ENCODE measurements around the gene NPLOC4.
"Not testable (repeated sequence)": the region's sequence is repeated elsewhere in the genome, so short reads cannot be mapped to it uniquely, and the experiment has no call there.

NPLOC4 gene

DNA sequence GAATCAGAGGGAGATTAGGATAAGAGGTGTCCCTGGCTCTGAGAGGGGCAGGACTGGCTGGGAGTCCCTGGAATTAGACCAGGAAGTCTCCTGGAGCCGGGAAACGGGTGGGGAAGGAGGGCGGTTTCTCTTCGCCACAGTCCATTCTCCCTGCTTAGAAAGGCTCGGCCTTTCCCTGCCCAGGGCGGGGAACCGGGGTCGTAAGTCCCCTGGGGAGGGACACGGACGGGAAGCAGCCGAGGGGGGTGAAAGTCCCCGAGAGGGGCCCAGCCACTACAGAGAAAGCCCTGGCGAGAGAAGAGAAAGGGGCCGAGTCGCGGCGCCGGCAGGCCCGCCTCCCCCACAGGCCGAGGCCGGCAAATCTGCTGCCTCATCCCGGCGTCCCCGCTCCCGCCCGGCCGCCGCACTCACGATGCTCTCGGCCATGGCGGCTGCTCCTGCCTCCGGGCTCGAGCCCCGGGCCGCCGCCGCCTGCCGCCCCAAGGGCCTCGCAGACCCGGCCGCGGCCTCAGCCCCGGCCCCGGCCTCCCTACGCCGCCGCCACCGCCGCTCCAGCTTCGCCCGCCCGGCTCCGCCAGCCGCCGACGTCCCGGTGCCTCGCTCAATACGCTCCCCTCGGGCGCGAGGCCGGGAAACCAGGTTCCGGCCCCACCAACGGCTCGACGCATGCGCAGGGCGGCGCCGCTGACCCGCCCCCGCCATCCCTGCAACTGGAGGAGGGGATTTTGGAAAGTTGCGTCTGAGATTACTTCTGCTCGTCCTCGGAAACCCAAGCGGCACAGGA lies at the start of gene NPLOC4, which contains the start of gene TSPAN10:
Gene NPLOC4, minus strand, starts transcription at position 608 of the 784 bp plus-strand sequence. Its CDS starts 182 bp downstream, at position 426.
Gene TSPAN10, plus strand, starts transcription at position 692 of the 784 bp plus-strand sequence. CDS start 5,217 bp downstream, outside the sequence.
- peak; percentile 90 for DNase-seq (ENCODE audit: low read depth)

DNA sequence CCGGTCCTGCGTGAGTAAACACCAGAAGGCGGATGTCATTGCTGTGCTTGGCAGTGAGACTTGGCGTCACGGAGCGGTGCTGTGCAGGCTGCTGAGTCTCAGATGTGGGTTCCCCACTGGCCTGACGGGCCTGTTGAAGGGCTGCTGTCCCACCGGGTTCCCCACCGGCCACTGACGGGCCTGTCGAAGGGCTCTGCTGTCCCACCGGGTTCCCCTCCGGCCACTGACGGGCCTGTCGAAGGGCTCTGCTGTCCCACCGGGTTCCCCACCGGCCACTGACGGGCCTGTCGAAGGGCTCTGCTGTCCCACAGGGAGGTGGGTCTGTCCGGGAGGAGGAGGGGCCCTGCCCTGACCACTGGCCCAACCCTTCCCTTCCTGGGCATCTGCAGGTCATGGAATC lies 49.7 kb upstream of the NPLOC4 start:
- no peak for DNase-seq (ENCODE audit: low read depth)

DNA sequence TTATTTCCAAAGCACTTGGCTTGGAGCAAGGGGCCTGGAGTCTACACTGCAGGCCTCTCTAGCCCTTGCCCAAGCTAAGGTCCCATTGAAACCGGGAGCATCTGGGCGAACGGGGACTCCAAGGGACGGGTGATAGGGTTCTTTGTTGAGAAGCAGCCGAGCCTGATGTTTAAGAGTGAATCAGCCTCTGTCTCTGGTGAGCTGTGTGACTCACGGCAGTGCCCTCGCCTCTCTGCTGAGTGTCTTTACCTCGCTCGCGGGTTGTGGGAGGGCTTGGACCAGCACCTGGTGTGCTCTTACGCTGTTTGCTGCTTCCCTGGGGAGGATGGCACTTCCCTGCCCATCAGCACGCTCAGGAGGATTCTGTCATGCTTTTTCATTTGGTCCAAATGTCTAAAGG lies 48.2 kb upstream of the NPLOC4 start:
- DNase-seq (ENCODE audit: low read depth): peak; percentile 56

DNA sequence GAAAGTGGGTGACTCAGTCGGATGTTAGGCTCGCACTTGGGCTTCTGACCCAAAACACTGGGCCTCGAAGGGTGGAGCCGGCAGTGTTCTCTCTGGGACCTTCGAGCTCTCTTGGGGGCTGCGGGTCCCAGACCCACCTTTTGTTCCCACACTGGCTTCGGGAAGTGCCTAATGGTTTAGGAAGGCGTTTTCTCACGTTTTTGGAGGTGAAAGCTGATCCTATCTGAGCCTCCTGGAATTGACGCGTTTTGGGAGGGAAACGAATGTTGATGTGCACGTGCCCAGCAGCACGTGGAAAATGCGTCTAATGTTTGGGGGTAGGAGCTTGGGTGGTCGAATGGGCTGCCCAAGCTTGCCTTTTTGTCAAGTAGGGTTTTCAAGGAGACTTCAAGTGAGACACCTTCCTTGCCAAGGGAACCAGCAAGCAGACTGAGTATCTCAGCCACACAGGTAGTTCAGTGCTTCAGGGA lies 47.6 kb upstream of the NPLOC4 start:
- DNase-seq (ENCODE audit: low read depth): no peak

DNA sequence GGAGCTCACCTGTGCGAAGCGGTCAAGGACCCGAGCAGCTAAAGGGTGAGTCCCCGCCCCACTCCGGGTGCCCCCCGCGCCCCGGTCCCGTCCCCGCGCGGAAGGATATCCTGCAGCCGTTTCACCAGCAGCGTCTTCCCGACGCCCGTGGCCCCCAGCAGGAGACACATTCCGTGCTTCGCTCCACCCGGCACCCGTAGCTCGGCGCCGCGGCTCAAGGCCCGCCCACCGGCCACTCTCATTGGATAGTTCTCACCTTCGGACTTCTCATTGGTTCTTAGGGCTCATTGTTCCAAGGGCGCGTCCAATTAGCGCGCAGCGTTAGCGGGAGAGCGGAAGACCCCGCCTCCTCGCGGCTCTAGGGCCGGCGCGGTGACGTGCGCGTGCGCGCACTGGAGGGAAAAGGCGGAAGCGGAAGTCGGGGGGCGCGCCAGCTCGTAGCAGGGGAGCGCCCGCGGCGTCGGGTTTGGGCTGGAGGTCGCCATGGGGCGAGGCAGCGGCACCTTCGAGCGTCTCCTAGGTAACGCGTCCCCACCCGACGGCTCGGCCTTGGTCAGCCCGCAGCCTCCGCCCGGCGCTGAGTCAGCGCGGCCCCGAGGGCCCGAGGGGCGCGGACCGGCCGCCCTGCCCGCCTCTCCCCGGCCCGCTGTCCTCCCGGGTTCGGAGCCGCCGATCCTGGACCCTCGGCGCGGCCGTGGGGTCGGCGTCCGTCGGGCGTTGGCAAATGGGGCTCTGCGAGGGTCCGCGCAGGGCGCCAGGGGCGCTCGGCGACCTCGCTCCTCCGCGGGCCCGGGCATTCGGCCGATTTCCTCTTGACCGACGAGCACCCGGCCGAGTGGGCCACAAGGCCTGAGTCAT lies 46.9 kb upstream of the NPLOC4 start, which contains the start of the genes ARL16 and HGS:
Gene ARL16, minus strand, starts transcription at position 214 of the 858 bp plus-strand sequence. Its CDS starts 44 bp downstream, at position 170.
Gene HGS, plus strand, starts transcription at position 428 of the 858 bp plus-strand sequence. Its CDS starts 56 bp downstream, at position 484.
- peak; percentile 98 for DNase-seq (ENCODE audit: low read depth)

DNA sequence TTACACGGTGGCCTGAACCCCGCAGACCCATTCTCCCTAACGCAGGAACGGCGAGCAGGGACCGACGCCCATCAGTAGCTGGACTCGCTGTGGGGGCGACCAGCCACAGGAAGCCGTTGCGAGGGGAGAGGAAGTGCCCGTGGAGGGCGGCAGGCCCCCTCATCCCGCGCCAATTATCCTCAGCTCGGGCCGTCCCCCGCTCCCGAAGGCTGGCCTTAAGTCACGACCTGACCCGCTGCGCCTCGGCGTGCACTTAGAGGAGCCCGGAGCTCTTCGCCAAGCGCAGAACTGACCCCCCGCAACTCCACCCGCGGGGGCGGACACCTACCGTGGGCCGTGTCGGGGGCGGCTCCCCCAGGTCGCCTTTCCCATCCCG lies 46.3 kb upstream of the NPLOC4 start:
- DNase-seq (ENCODE audit: low read depth): no peak

DNA sequence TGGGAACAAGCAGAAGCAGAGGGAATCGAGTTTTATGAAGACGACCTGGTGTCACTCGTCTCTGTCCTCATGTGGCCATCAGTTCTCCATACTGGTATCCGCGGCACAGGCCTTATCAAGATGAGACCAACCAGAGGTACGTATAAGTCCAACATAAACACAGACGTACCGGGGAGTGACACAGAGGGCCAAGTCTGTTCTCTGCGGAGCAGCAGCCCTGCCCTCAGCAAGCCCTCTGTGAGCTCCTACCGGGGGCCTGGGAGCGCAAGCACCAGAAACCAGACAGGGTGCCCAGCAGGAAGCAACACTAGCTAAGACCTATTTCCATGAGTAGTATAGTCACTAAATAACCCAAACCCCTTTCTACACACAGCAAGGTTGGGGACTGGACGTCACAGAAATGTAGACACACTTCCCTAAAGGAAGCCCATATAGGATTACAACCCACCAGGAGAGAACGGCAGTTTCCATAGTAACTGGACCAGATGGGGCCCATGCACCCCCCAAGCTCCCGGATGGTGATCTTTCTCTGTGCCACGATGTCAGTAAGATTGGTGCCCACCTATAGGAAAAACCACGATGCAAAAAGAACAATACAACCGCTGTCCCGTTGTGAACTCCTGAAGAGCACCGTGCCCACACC lies 45.8 kb upstream of the NPLOC4 start:
- DNase-seq (ENCODE audit: low read depth): no peak

DNA sequence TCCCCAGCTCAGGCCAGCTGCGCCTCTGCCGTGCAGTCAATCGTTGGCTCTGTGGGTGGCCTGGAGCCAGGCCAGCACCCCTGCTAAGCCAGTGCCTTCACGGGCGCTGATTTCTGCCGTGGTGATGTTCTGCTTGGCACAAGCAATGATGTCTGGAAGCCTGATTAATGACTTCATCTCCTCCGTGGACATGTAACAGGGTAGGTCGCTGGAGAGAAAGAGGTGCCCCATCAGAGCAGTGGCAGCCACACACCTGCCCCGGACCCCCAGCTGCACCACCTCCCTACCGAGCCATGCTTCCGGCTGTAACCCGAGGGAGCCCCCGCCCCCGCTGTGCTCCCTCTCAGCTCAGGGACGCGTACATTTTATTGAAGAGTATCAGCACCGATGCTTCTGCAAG lies 44.8 kb upstream of the NPLOC4 start:
- DNase-seq (ENCODE audit: low read depth): no peak

DNA sequence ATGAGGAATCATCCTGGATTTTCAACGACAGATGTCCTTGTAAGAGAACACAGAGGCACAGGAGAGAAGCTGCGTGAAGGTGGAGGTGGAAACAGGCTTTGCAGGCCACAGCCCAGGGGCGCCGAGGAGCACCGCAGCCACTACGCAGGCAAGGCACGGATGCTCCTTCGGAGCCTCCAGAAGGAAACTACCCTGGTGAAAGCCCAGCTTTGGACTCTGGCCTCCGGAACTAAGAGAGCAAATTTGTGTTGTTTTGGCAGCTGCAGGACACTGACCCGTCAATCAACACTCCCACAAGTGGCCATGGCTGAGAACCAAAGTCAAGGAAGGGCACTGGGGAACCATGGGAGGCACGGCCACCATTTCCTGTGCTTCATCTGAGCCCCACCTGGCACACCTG lies 43.2 kb upstream of the NPLOC4 start:
- no peak for DNase-seq (ENCODE audit: low read depth)

DNA sequence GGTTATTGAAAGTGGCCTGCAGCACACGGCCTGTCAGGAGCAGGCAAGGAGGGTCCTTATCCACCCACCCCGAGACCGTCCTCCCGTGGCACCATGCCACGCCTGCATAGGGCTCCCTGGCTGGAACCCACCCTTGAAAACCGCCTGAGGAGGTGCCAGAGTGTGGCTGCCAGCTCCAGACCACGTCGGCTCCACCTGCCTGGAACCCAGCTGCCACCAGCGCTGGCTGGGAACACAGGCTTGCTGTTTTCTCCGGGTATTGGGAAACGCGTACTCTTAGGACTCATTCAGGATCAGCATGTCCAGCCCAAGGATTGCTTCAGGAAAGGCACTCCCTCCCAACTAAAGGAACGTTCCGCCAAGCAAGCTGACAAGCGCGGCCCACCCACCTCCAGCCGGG lies 40.0 kb upstream of the NPLOC4 start:
- no peak for DNase-seq (ENCODE audit: low read depth)

DNA sequence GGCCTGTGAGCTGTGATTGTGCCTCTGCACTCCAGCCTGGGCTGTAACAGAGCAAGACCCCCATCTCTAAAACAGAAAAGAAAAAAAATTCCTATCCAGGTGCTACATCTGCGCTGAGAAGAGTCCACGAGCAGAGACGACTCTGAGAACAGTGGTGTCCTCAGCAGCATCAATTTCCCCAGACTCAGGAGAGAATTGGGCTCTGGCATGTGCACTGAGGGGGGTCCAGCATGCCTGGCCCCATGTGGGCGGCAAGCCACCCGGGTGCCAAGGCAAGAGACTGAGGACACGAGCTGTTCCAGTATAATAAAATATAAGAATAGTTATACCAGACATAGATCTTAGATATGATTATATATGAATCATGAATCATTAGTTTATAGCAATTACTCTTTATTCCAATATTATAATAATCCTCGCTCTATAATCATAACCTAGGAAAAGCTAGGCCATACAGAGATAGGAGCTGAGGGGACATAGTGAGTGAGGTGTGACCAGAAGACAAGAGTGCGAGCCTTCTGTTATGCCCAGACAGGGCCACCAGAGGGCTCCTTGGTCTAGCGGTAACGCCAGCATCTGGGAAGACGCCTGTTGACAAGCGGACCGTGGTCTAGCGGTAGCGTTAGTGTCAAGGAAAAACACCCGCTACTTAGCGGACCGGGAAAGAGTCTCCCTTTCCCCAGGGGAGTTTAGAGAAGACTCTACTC lies 38.8 kb upstream of the NPLOC4 start:
- not testable (repeated sequence) for DNase-seq (ENCODE audit: low read depth)

DNA sequence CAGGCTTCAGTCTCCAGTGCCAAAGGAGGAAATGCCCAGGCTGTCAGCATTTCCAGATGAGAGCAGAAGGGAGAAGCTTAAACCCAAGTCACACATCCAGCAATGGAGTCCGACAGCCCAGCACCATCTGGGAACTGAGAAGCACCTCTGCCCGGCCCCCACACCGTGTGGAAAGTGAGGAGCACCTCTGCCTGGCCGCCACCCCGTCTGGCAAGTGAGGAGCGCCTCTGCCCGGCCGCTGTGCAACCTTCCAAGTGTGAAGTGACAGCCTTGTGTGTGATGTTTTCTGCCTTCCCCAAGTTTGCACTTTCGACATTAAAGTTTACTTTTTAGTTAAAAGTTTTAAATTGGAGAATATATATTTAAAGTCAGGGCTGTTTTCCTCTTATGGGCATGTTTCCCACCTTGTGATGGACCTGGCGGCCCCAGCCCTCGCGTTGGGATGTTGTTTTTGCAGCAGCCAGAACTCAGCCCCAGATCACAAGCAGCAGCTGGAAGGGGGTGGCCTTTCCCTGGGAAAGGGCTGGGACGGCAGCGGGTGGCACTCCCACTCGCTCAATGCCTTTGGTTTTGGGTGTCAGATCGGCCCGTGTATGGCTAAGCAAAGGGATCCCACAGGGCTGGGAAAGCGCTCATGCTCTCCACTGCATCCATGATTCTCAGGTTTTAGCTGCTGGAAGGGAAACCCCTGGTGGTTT lies 36.8 kb upstream of the NPLOC4 start:
- DNase-seq (ENCODE audit: low read depth): no peak

DNA sequence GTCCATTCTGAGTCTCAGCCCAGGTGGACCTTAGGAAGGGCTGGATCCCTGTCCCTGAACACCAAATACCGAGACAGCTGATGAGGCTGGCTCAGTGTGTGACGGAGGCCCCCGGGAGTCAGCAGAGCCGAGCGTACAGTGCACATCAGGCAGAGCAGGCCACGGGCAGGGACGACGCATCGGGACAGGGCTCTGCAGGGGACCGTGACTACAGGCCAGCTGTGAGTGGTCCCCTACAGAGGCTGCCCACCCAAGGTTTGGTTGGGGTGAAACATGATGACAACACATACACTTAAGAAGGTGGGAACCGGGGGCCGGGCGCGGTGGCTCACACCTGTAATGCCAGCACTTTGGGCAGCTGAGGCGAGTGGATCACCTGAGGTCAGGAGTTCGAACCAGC lies 36.0 kb upstream of the NPLOC4 start:
- no peak for DNase-seq (ENCODE audit: low read depth)

DNA sequence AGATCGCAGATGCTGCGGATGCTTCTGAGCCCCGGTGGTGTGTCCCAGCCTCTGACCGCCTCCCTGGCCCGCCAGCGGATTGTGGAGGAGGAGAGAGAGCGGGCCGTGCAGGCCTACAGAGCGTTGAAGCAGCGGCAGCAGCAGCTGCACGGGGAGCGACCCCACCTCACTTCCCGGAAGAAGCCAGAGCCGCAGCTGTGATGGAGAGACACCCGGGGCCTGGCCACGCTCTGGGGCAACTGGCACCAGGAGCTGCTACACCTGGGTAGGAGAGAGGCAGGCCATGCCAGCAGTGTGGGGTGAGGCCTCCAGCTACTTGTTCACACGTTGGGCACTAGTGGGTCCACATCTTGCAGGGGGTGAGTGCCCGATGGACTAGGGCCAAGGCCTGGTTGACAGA lies 35.6 kb upstream of the NPLOC4 start:
- no peak for DNase-seq (ENCODE audit: low read depth)

DNA sequence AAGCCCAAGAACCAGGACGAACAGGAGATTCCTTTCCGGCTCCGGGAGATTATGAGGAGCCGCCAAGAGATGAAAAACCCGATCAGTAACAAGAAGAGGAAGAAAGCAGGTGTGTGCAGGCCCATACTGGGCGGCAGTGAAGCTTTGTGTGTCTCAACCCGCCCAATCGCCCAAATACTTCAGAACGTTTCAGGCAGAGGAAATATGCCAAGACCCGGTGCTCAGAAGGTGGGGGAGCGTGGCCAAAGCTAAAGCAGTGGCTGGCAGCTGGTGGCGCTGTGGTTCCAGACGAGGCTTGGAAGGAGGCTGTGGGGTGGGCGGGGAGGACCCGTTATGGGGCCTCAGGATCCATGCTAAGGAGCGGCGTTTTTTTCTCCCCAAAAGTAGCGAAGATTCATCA lies 30.8 kb upstream of the NPLOC4 start:
- no peak for DNase-seq (ENCODE audit: low read depth)

DNA sequence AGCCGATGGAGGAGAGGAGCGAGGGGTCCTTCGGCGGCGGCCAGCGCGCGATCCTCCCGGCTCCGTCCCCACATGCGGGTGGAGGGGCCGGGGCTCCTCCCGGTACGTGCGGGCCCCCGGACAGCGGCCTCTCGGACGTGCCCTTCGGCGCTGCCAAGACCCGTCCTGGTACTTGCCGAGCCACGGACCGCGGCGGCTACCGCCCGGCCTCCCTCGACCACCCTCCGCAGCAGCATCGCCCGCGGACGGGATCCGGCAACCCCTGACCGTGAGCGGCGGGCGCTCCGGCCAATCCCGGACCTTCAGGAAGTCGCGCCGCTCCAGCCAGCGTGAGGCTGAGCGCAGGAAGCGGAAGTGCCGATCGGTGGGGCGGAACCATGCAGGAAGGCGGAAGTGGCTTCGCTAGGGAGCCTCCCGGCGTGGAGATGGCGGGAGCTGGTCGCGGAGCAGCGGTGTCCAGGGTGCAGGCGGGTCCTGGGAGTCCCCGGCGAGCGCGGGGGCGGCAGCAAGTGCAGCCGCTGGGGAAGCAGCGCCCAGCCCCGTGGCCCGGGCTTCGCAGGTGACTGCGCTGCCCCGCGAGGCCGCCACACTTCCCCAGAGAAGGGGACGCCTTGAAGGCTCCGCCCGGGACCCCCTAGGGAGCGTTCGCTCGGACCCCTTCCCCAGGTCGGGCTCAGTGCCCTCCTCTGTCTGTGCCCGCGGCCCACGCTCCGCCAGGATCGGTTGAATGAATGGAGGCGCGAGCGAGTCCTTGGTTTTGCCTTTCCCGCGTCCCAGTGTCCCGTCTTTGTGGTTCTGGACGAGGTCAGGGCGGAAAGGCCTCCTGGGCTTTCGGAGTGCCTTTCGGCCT lies 29.7 kb upstream of the NPLOC4 start, which contains the start of the genes CCDC137 and OXLD1:
Gene CCDC137, plus strand, starts transcription at position 396 of the 850 bp plus-strand sequence. Its CDS starts 30 bp downstream, at position 426.
Gene OXLD1, minus strand, starts transcription at position 264 of the 850 bp plus-strand sequence. Its CDS starts 28 bp downstream, at position 236.
- peak; percentile 94 for DNase-seq (ENCODE audit: low read depth)

DNA sequence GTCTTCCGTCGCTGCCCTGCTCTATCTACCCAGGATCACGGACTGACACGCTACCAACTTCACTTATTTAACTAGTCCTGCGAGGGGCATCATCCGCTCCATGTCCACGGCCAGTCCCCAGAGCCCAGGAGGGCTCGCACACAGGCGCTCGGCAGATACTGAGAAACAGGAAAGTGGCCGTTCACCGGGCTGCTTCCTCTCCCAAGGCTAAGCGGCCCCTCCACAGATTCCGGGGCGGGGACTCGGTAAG lies 29.1 kb upstream of the NPLOC4 start:
- DNase-seq (ENCODE audit: low read depth): no peak

DNA sequence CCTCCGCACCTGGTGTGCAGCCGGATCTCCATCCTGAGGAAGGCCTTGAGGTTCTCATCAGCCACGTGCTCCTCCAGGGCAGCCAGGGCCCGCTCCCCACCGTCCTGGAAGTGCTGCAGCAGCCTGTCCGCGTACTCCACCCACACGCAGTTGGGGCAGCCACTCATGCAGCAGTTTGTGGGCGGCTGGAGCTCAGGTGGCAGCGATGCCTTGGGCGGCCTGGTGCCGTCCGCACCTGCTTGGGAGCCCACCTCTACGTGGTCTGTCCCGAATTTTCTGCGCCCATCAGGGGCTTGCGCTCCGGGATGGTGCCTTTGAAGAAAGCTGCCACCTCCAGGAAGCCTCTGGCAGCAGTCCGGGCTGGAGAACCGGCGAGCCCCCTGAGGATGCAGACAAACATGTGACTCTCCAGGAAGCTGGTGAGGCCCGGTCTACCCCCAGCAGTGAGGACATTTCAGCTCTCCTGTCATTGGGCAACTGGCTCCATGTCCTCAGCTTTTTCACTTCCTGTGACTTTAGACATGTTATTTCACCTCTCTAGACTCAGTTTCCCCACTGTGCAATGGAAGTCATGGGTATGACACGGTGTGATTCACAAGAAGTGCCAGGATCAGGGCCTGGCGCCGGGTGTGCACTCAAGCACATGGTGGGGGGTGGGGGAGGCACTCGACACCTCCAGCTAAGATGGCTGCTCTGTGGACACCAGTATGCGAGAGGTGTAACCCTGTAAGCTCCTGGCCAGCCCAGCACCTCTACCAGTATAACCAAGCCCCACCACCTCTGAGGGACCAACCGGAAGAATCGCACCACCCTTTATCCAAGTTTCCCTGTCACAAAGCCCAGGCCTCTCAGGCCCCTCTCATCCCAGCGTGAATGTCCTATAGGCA lies 28.5 kb upstream of the NPLOC4 start:
- DNase-seq (ENCODE audit: low read depth): peak; percentile 59

DNA sequence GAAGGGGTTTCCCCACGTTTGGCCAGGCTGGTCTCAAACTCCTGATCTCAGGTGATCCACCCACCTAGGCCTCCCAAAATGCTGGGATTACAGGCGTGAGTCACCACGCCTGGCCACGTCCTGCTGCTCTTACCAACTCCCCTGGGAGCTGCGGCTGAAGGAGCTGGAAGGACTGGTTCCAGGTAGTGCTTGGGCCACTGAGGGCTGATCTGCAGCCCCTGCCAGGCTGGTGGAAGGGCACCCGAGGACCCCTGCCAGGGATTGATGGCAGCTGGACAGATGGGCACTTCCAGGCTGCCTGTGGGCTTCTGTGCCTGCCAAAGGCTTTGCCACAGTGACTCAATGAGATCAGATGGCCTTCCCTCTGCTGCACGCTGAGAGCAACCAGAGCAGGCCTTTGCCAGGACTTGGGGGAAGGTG lies 27.1 kb upstream of the NPLOC4 start:
- DNase-seq (ENCODE audit: low read depth): no peak
